Endothelial cell of umbilical vein (primary cell): Measurements from ENCODE around the gene EN2. TPM values are rescaled to one million over a fixed set of nuclear protein-coding genes. Genes with fewer than 3 reads are reported as not detected.

Experiments used
- BruUV-seq: library from RNA; stranded (reverse); fragments of 400-500 nt; replicated peaks from 2 replicates; lab custom pipeline; 2021; lab: Mats Ljungman, UMichigan
- CTCF ChIA-PET: fragments of 300-600, 350-600 bp; sonication (Branson Sonifier 250); formaldehyde crosslinking; loops from one replicate; lab custom pipeline; 2021; ENCODE audit warnings: antibody characterized with exemption, inconsistent platforms; lab: Charles Lee
- POLR2A ChIA-PET: fragments of 300-600, 350-600 bp; sonication (Branson Sonifier 250); formaldehyde crosslinking; loops from one replicate; lab custom pipeline; 2021; ENCODE audit warnings: antibody characterized with exemption, inconsistent platforms; lab: Charles Lee
- DNase-seq: peaks from one replicate; pipeline ENCODE4 v3.0.0-alpha.2; 2011; ENCODE audit warnings: low read depth, low spot score
- FAIRE-seq: peaks from 2 replicates; lab custom pipeline; 2011; peaks lifted over from hg19 to GRCh38; lab: Jason Lieb, UNC
- H2AFZ ChIP-seq: 2 replicates; pipeline ENCODE4 v1.6.0; 2012; ENCODE audit warnings: low read depth, low read length, control low read depth, inconsistent platforms
- H3K27ac ChIP-seq: 2 replicates; pipeline ENCODE4 v1.5.1; 2011; ENCODE audit warnings: low read depth, mild to moderate bottlenecking, control low read depth, low read length, moderate library complexity; ENCODE audit not compliant: insufficient read depth
- H3K27me3 ChIP-seq, 2 experiments: 2 replicates each; pipeline versions ENCODE4 v1.6.0 to v1.6.1; 2011; ENCODE audit warnings: low read length in 2 of 2, mixed read lengths in 1 of 2; ENCODE audit not compliant: control insufficient read depth in 2 of 2, insufficient read depth in 2 of 2
- H3K36me3 ChIP-seq, 2 experiments: 2 replicates in 1 of 2; 3 replicates in 1 of 2; pipeline ENCODE4 v1.5.1; 2011; ENCODE audit warnings: low read length in 2 of 2, mild to moderate bottlenecking in 1 of 2, moderate library complexity in 1 of 2; ENCODE audit not compliant: control insufficient read depth in 2 of 2, insufficient read depth in 2 of 2; ENCODE audit errors: extremely low read depth in 1 of 2
- H3K4me1 ChIP-seq: 3 replicates; pipeline ENCODE4 v1.5.1; 2011; ENCODE audit warnings: mild to moderate bottlenecking, low read length; ENCODE audit not compliant: control insufficient read depth, insufficient read depth; ENCODE audit errors: extremely low read depth
- H3K4me2 ChIP-seq: 2 replicates; pipeline ENCODE4 v1.6.1; 2011; ENCODE audit warnings: low read length, control low read depth, mixed read lengths; ENCODE audit not compliant: insufficient read depth
- H3K4me3 ChIP-seq, 3 experiments: fragments of 200-600 bp in 1 of 3; sonication (generic), shearing (Covaris generic) in 1 of 3; replicated peaks in 1 of 3; 2 replicates each; pipeline ENCODE4 v1.5.1; 2011 to 2016; ENCODE audit warnings: control low read depth in 3 of 3, low read length in 3 of 3, mild to moderate bottlenecking in 2 of 3, inconsistent platforms in 1 of 3, low read depth in 1 of 3, moderate library complexity in 1 of 3; ENCODE audit not compliant: insufficient read depth in 1 of 3
- H3K79me2 ChIP-seq: 2 replicates; pipeline ENCODE4 v1.6.0; 2012; ENCODE audit warnings: low read length, inconsistent platforms; ENCODE audit not compliant: control insufficient read depth, insufficient read depth
- H3K9ac ChIP-seq: replicated peaks from 2 replicates; pipeline ENCODE3; 2011; ENCODE audit warnings: low read length, control low read depth; ENCODE audit not compliant: insufficient read depth; ENCODE audit errors: extremely low read depth
- H3K9me1 ChIP-seq: replicated peaks from 3 replicates; pipeline ENCODE4 v1.6.0; 2011; ENCODE audit warnings: mild to moderate bottlenecking, low read length; ENCODE audit not compliant: control insufficient read depth, insufficient read depth; ENCODE audit errors: extremely low read depth
- H3K9me3 ChIP-seq: replicated peaks from 2 replicates; pipeline ENCODE4 v1.5.1; 2012; ENCODE audit warnings: low read length, inconsistent platforms; ENCODE audit not compliant: control insufficient read depth, insufficient read depth
- H4K20me1 ChIP-seq: replicated peaks from 2 replicates; pipeline ENCODE3; 2011; ENCODE audit warnings: mild to moderate bottlenecking, low read length; ENCODE audit not compliant: control insufficient read depth, insufficient read depth; ENCODE audit errors: extremely low read depth
- EZH2 ChIP-seq: IDR thresholded peaks from 2 replicates; pipeline ENCODE4 v1.6.1; 2012; ENCODE audit warnings: borderline replicate concordance, low read depth, mild to moderate bottlenecking, moderate library complexity, low read length, inconsistent platforms; ENCODE audit not compliant: severe bottlenecking
- GATA2 ChIP-seq: IDR thresholded peaks from 2 replicates; pipeline ENCODE4 v1.7.0; 2011; ENCODE audit warnings: low read depth, mild to moderate bottlenecking, moderate library complexity, mixed read lengths, low read length; ENCODE audit not compliant: insufficient read length, insufficient read depth
- JUN ChIP-seq: IDR thresholded peaks from 2 replicates; pipeline ENCODE4 v1.6.1; 2011; ENCODE audit warnings: borderline replicate concordance, low read depth; ENCODE audit not compliant: insufficient read length, insufficient read depth
- MYC ChIP-seq: IDR thresholded peaks from one replicate; pipeline ENCODE4 v1.6.1; 2011; ENCODE audit warnings: mild to moderate bottlenecking, low read depth, low read length
- dilution Hi-C: fragments of 300-500 bp; cut with MboI; formaldehyde crosslinking; loops from one replicate; pipeline ENCODE4 v1.15.0; 2019; ENCODE audit warnings: low sequenced_read_pairs; ENCODE audit not compliant: extremely low pct_ligation_motif_present
- intact Hi-C: fragments of 100-400 bp; cut with micrococcal nuclease; formaldehyde crosslinking; loops from one replicate; pipeline ENCODE4 v1.10.0; 2022
- polyA plus RNA-seq, 4 experiments: library from polyadenylated mRNA; depleted of rRNA in 3 of 4; stranded (reverse) in 3 of 4; unstranded in 1 of 4; fragments of >200 nt; gene quantifications; 2 replicates each; pipeline versions ENCODE4 v1.2.1 to v1.2.3, GENCODE V29; 2011 to 2012; ENCODE audit warnings: missing spikeins in 1 of 4
- total RNA-seq: library from RNA; stranded (reverse); gene quantifications from 2 replicates; pipeline ENCODE4 v1.2.3, GENCODE V29; 2021
- TF ChIP-seq, protein P1 (sequence below), 2 donors: IDR thresholded peaks; 1 replicate in 1 of 2; 2 replicates in 1 of 2; pipeline ENCODE4 v1.5.1; 2011; ENCODE audit warnings: low read length in 2 of 2, mild to moderate bottlenecking in 2 of 2, moderate library complexity in 2 of 2, control low read depth in 1 of 2, inconsistent platforms in 1 of 2, low read depth in 1 of 2; ENCODE audit not compliant: insufficient read depth in 1 of 2; ENCODE audit errors: extremely low read depth in 1 of 2

Gene EN2
- total and polyA plus RNA-seq, 2 donors (not counting 3 experiments of a cell fraction or from before 2014, with no cell fraction given), result not detected

DNA sequence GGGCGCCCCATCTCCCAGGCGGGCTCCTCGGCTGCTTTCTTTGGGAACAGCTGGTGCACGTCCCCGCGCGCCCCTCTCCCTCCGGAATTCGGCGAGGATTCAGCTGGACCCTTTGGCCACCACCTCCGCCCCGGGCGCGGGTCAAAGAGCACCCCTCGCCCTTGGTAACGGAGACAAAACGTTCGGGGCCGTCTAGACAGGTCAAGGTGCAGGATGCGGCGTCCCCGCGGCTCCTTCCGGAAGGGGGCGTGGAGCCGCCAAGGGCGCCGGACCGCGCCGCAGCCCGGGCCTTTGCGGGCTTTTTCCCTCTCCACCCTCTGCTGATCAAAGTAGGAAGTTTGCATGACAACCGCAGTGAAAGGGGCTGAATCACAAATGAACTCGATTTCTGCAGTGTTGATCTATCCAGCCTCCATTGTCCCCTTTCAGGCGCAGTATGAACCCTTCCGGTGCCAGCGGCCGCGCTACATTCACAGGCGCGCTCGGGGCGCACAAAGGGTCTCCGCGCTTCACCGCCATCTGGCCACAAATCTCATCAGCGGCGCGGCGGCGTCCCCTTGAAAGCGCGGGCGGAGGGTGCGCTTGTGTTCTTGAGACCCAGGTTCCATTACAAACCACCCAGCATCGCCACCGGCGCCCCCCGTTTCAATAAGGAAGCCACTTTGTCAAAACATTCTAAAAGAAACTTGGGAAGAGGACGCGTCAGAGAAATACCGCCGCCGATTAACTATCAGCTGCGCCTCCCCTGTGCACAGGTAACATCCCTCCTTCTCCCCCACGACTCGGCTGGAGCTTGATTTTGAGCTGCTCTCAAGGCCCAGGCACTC is 52.0 kb downstream of the EN2 start:
- Histone ChIP-seq H3K36me3 (no peaks in the 10 kb centered on the region), H3K4me1 (no peaks in the 10 kb centered on the region), H4K20me1 (no peaks in the 10 kb centered on the region), H3K79me2 (no peaks in the 10 kb centered on the region), H3K27me3 (peaks cover 45 to 81% of the 10 kb centered on the region in 2 experiments), H3K27ac (no peak overlapping the region), H3K4me3 (no peak overlapping the region), H3K9me3 (no peaks in the 10 kb centered on the region), H2AFZ (no peak overlapping the region), H3K9me1 (no peaks in the 10 kb centered on the region), H3K9ac (no peak overlapping the region), H3K4me2 (no peak overlapping the region)
- DNase-seq, result no peak
- intact Hi-C loops (loop anchor here (5.0 kb wide), 1 partner anchor 48 kb away; no protein-coding TSS in a partner anchor), dilution Hi-C loops (no loop called here)
- ChIA-PET CTCF (interaction anchor here (1.3 kb wide), 1 partner anchor 28 kb away, joined by 4 read pairs; no protein-coding TSS in a partner anchor), POLR2A (no interaction called here)
- no peak for FAIRE-seq
- no TSS peak for BruUV-seq
- TF ChIP-seq MYC (no peak), JUN (no peak), EZH2 (peak; percentile 32), GATA2 (no peak)
- TF ChIP-seq, protein P1, sequence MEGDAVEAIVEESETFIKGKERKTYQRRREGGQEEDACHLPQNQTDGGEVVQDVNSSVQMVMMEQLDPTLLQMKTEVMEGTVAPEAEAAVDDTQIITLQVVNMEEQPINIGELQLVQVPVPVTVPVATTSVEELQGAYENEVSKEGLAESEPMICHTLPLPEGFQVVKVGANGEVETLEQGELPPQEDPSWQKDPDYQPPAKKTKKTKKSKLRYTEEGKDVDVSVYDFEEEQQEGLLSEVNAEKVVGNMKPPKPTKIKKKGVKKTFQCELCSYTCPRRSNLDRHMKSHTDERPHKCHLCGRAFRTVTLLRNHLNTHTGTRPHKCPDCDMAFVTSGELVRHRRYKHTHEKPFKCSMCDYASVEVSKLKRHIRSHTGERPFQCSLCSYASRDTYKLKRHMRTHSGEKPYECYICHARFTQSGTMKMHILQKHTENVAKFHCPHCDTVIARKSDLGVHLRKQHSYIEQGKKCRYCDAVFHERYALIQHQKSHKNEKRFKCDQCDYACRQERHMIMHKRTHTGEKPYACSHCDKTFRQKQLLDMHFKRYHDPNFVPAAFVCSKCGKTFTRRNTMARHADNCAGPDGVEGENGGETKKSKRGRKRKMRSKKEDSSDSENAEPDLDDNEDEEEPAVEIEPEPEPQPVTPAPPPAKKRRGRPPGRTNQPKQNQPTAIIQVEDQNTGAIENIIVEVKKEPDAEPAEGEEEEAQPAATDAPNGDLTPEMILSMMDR (IDR thresholded peaks at IDR 0.05; ENCODE audit: extremely low read depth in 1 of 2, insufficient read depth in 1 of 2, low read depth in 1 of 2, low read length in 2 of 2), result no peak
